ENCODE measurements around the gene CEP89.
"Not testable (repeated sequence)": the region's sequence is repeated elsewhere in the genome, so short reads cannot be mapped to it uniquely, and the experiment has no call there.

CEP89 gene

DNA sequence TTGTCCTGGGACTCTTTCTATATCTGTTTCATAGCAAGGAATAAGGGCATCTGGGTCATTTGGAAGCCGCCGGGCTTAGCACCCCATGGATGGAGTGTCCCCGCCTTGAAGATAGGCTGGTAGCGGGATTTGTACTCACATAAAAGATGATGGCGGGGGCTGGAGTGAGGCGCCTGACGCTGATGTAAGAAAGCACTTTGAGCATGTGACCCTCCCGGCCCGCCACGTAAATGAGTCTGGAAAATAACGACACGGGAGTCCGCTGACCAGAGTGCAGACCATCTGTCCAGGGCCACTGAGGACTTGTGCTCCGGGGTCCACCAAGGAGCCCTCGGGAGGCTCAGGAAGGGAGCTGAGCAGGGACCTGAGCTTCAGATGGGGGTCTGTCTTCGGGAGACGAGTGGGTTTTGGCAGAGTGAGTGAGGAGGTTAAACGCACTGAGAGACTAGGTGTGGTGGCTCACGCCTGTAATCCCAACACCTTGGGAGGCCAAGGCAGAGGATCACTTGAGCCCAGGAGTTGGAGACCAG is 128.0 kb downstream of the CEP89 start:
- FAIRE-seq = no peak
- TF ChIP-seq POLR2A (IDR thresholded peaks at IDR 0.05; ENCODE audit: low read depth, low read length) (no peak), TAF1 (IDR thresholded peaks at IDR 0.05; ENCODE audit: borderline replicate concordance, low read depth, low read length) (no peak), POLR2AphosphoS5 (IDR thresholded peaks at IDR 0.05; ENCODE audit: low read depth, low read length) (no peak)
- DNase-seq (ENCODE audit: insufficient read length) = no peak

DNA sequence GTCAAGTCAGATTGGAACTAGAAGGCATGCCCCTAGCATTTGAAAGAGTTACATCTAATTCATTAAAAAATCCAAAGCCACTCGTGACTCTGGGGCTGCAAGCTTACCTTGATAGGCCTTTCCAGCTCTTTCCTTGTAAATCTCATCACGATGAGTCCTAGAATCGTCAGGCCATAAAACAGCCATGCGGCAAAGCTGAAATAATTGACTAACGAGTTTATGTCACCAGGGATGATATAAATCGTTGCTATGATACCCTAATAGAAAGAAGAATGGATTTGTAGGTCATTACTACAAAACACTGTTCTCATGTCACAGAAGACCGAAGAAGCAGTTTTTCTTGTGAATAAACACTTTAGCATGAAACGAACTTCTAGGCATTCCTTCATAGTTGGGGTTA is 129.7 kb downstream of the CEP89 start:
- no peak for FAIRE-seq
- no peak for TF ChIP-seq POLR2AphosphoS5 (IDR thresholded peaks at IDR 0.05; ENCODE audit: low read depth, low read length)
- no peak for TF ChIP-seq TAF1 (IDR thresholded peaks at IDR 0.05; ENCODE audit: borderline replicate concordance, low read depth, low read length)
- no peak for TF ChIP-seq POLR2A (IDR thresholded peaks at IDR 0.05; ENCODE audit: low read depth, low read length)
- no peak for DNase-seq (ENCODE audit: insufficient read length)

DNA sequence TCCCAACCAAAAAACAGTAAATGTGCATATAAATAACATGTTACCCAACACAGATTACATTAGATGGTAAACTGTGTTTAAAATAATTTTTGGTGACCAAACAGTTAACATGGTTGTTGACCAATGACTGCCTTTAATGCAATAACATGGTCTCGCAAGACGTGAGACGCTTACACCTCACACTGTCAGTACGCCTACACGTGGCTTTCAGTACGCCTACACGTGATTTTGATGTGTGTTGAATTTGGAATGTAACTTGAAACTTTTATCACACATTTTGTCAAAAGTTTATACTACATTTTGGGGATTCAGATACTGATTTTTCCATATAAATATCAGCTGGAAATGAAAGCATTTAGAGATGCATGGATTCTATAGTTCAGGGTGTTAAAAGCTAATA is 134.2 kb downstream of the CEP89 start:
- FAIRE-seq (no peak), DNase-seq (ENCODE audit: insufficient read length) (no peak)
- TF ChIP-seq TAF1 (IDR thresholded peaks at IDR 0.05; ENCODE audit: borderline replicate concordance, low read depth, low read length) (no peak), POLR2A (IDR thresholded peaks at IDR 0.05; ENCODE audit: low read depth, low read length) (no peak), POLR2AphosphoS5 (IDR thresholded peaks at IDR 0.05; ENCODE audit: low read depth, low read length) (no peak)

DNA sequence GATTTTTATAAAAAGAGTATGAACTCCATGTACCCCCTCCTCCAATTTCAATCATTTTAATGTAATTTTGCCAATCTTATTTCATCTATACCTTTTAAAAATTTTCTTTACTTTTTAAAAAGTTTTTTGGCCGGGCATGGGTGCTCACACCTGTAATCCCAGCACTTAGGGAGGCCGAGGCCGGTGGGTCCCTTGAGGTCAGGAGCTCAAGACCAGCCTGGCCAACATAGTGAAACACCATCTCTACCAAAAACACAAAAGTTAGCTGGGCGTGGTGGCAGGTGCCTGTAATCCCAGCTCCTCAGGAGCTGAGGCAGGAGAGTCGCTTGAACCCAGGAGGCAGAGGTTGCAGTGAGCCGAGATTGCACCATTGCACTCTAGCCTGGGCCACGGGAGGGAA is 138.4 kb downstream of the CEP89 start:
- FAIRE-seq; DNase-seq (ENCODE audit: insufficient read length): not testable (repeated sequence)

DNA sequence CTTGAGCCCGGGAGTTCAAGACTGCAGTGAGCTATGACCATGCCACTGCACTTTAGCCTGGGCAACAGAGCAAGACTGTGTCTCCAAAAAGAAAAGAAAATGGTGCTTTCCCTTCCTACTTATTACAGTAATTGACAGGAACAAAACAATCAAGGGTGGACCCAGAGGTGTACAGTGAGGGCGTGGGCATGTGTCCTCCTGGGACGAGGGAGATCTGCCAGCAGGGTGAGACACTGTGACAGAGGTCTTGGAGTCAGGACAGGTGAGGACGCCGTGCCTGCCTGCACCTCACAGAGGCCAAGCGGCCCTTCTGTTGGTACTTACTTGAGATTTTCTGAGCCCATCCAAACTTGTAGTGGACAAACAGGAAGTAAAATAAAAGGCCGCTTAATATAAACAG is 138.9 kb downstream of the CEP89 start:
- not testable (repeated sequence) for FAIRE-seq; DNase-seq (ENCODE audit: insufficient read length)

DNA sequence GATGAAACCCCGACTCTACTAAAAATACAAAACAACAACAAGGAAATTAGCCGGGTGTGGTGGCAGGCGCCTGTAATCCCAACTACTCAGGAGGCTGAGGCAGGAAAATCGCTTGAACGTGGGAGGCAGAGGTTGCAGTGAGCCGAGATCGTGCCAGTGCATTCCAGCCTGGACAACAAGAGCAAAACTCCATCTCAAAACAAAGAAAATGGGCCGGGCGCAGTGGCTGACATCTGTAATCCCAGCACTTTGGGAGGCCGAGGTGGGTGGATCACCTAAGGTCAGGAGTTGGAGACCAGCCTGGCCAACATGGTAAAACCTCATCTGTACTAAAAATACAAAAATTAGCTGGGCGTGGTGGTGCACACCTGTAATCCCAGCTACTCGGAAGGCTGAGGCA is 139.7 kb downstream of the CEP89 start:
- not testable (repeated sequence) for FAIRE-seq; DNase-seq (ENCODE audit: insufficient read length)

DNA sequence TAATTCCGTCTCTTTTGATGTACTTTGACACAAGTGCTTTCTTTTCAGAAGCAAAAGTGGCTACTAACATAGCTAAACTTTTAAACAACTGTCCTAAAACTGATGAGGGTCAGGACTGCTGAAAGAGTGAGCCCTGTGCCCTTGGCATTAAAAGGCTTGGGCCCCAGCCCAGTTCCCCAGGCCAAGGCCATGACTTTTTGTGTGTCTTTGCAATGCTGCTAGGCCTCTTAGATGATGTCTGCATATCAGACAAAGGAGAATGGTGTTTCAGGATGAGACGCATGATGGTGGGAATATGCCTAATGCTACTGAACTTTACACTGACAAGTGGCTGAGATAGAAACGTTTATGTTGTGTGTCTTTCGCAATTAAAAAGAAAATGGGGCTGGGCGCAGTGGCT is 140.1 kb downstream of the CEP89 start:
- TF ChIP-seq TAF1 (IDR thresholded peaks at IDR 0.05; ENCODE audit: borderline replicate concordance, low read depth, low read length) (no peak), POLR2A (IDR thresholded peaks at IDR 0.05; ENCODE audit: low read depth, low read length) (no peak), POLR2AphosphoS5 (IDR thresholded peaks at IDR 0.05; ENCODE audit: low read depth, low read length) (no peak)
- FAIRE-seq (no peak), DNase-seq (ENCODE audit: insufficient read length) (no peak)

DNA sequence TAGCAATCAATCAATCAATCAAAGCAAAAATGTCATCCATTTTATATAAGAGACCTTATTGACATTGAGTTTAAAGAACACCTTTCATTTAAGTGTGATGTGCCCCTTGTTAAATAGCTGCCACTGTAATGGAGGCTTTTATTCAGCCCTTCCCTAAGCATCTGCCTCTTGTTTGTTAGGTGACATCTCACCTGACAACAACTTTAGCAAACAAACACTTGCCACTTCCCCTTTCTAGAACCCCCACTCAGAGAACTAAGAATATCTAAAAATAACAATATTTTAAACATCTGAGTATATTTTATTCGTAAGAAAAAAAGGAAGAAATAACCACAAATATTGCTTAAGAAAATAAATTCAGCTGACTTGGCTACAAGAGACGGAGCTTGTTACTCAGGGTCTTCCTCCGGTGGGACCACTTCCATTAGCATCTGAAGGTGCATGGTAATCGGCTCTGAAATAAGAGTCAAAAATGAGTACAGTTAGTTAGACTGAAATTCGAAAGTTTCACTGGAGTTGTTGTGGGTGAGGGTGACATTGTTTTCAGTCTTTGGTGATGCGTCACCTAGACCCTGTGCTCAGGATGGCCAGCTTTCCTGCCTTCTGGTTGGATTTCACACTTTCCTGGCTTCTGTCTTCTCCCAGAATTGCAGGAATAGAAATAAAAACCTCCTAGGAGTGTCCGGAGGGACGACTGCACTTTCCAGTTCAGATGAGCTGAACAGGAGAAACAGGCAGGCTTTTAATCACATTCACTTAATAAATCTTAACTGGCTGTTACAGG is 141.3 kb downstream of the CEP89 start:
- no peak for DNase-seq (ENCODE audit: insufficient read length)
- no peak for FAIRE-seq
- TF ChIP-seq TAF1 (IDR thresholded peaks at IDR 0.05; ENCODE audit: borderline replicate concordance, low read depth, low read length) = no peak

DNA sequence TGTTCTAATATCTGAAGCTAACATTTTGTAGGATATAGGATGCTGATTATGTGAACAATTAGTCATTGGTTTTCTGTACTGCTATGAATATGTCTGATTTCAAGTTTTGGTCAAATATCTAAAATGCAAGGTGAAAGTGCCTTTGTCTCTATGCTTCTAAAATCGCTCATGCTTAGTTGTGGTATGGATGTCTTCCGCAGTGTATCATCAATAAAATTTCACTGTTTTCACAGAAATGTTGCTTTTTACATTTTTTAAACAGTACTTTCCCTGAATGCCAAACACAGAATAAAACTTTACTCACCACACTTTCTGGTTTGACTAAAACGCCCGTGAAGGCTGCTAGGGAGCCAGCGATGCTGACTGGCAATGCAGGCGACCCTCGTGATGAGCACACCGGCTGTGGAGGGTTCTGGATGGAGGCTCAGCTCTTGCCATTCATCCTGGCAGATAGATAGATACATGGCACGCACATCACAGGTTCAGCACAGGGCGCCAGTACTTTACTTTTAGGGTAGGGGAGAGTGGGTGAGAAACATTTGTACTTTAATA is 142.3 kb downstream of the CEP89 start:
- no peak for FAIRE-seq
- TF ChIP-seq TAF1 (IDR thresholded peaks at IDR 0.05; ENCODE audit: borderline replicate concordance, low read depth, low read length) (no peak), POLR2AphosphoS5 (IDR thresholded peaks at IDR 0.05; ENCODE audit: low read depth, low read length) (no peak), POLR2A (IDR thresholded peaks at IDR 0.05; ENCODE audit: low read depth, low read length) (no peak)

DNA sequence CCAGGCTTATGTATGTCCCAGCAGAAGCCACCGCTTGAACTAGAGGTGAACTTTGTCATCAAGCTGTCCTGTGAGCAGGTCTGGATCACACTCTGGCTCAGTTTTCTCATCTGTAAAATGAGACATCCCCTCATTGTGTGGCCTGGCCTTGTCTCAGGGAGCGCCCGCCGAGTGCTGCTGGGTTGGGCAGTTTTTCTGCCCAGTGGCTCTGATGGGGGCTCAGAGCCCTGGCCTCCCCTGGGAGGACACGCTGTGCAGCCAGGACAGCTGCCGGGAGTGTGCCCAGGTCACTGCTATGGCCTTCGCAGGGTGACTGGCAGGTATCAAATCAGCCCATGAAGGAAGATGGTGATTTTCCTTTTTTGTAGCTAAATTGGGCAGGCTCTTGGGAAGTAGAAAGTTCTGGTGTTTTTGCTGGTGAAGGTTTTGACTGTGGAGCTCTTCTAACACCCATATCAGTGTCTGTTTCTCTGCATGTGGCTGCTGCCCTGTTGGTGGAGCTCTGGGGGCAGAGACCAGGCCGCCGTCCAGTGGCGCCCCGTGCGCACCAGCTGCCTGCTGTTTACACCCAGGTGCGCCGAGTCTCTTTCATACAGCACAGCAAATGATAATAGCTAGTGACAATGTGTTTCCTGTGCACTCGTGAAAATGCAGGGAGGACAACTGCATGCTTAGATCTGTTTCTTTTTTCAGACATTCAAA is 143.0 kb downstream of the CEP89 start:
- FAIRE-seq = no peak
- no peak for DNase-seq (ENCODE audit: insufficient read length)
- TF ChIP-seq TAF1 (IDR thresholded peaks at IDR 0.05; ENCODE audit: borderline replicate concordance, low read depth, low read length) (no peak), POLR2A (IDR thresholded peaks at IDR 0.05; ENCODE audit: low read depth, low read length) (no peak), POLR2AphosphoS5 (IDR thresholded peaks at IDR 0.05; ENCODE audit: low read depth, low read length) (no peak)

More for the DNA sequence above, 142.3 kb downstream of the CEP89 start:
- DNase-seq (ENCODE audit: insufficient read length) = no peak

DNA sequence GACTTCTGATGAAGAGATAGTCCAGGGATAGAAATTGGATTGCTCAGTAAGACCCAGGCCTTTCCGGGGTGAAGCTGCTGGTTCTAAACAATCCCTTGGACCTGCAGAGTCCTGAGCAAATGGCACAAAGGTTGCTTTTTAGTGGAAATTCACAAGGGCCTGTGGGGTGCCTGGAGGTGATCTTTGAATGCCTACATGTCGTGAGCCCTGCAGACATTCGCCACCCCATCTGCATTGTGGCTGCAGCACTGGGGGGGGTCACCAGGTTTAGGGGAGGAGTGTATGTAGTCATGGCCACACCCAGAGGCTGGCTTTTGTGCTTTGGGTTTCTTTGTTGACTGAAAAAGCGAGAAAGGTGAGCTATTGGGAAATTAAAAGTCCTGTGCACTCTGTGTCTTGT is 143.6 kb downstream of the CEP89 start:
- DNase-seq (ENCODE audit: insufficient read length) = no peak
- FAIRE-seq = no peak
- TF ChIP-seq TAF1 (IDR thresholded peaks at IDR 0.05; ENCODE audit: borderline replicate concordance, low read depth, low read length) = no peak
- no peak for TF ChIP-seq POLR2A (IDR thresholded peaks at IDR 0.05; ENCODE audit: low read depth, low read length)
- no peak for TF ChIP-seq POLR2AphosphoS5 (IDR thresholded peaks at IDR 0.05; ENCODE audit: low read depth, low read length)

All from GM12892 (cell line).